MM.1S (cell line): ENCODE measurements around the gene L3MBTL3.
"Not testable (repeated sequence)": the region's sequence is repeated elsewhere in the genome, so short reads cannot be mapped to it uniquely, and the experiment has no call there.

Experiments
- DNase-seq: peaks from one replicate; pipeline ENCODE4 v3.0.0-alpha.2; 2015
- H2AFZ ChIP-seq: fragments of 300-600 bp; sonication (generic); 2 replicates; pipeline ENCODE4 v1.6.0; 2016; ENCODE audit warnings: antibody characterized with exemption, low read length
- H3F3A ChIP-seq: fragments of 300-600 bp; sonication (generic); 2 replicates; pipeline ENCODE4 v1.6.1; 2016; ENCODE audit warnings: mild to moderate bottlenecking, antibody characterized with exemption, low read length, moderate library complexity, mixed read lengths; ENCODE audit not compliant: insufficient read depth
- H3K27ac ChIP-seq: fragments of 300-600 bp; sonication (generic); 2 replicates; pipeline ENCODE4 v1.5.1; 2016; ENCODE audit warnings: mild to moderate bottlenecking, low read length
- H3K27me3 ChIP-seq: fragments of 300-600 bp; sonication (generic); replicated peaks from 2 replicates; pipeline ENCODE4 v1.6.0; 2016; ENCODE audit warnings: low read length; ENCODE audit not compliant: insufficient read depth
- H3K36me3 ChIP-seq: fragments of 300-600 bp; sonication (generic); replicated peaks from 2 replicates; pipeline ENCODE4 v1.6.1; 2016; ENCODE audit warnings: mild to moderate bottlenecking, low read length, mixed read lengths; ENCODE audit not compliant: insufficient read depth
- H3K4me1 ChIP-seq: fragments of 300-600 bp; sonication (generic); 2 replicates; pipeline ENCODE4 v1.6.1; 2016; ENCODE audit warnings: low read length, mixed read lengths
- H3K4me2 ChIP-seq: fragments of 300-600 bp; sonication (generic); 2 replicates; pipeline ENCODE4 v1.6.0; 2016; ENCODE audit warnings: low read depth, low read length
- H3K4me3 ChIP-seq: fragments of 300-600 bp; sonication (generic); 2 replicates; pipeline ENCODE4 v1.5.1; 2016; ENCODE audit warnings: low read length, mixed read lengths
- H3K79me2 ChIP-seq: fragments of 300-600 bp; sonication (generic); 2 replicates; pipeline ENCODE4 v1.6.1; 2016; ENCODE audit warnings: mixed run types, low read length, mixed read lengths
- H3K9ac ChIP-seq: fragments of 300-600 bp; sonication (generic); 2 replicates; pipeline ENCODE4 v1.6.1; 2016; ENCODE audit warnings: low read length, mixed read lengths
- H3K9me2 ChIP-seq: fragments of 300-600 bp; sonication (generic); replicated peaks from 2 replicates; pipeline ENCODE4 v1.6.1; 2016; ENCODE audit warnings: mild to moderate bottlenecking, low read length, mixed read lengths; ENCODE audit not compliant: insufficient read depth
- H3K9me3 ChIP-seq: fragments of 300-600 bp; sonication (generic); replicated peaks from 2 replicates; pipeline ENCODE4 v1.6.1; 2016; ENCODE audit warnings: mild to moderate bottlenecking, low read length, mixed read lengths; ENCODE audit not compliant: insufficient read depth
- H4K20me1 ChIP-seq: fragments of 300-600 bp; sonication (generic); 2 replicates; pipeline ENCODE4 v1.6.1; 2016; ENCODE audit warnings: mild to moderate bottlenecking, low read length, moderate library complexity, mixed read lengths; ENCODE audit not compliant: insufficient read depth
- CTCF ChIP-seq: fragments of 300-600 bp; sonication (generic); IDR thresholded peaks from 2 replicates; pipeline ENCODE4 v1.5.1; 2016; ENCODE audit warnings: antibody characterized with exemption, low read length, mixed read lengths
- EZH2 ChIP-seq: fragments of 300-600 bp; sonication (generic); optimal IDR thresholded peaks from 2 replicates; pipeline ENCODE3; 2017; ENCODE audit warnings: low read depth, mild to moderate bottlenecking, antibody characterized with exemption, low read length, mixed read lengths
- EZH2phosphoT487 ChIP-seq: fragments of 300-600 bp; sonication (generic); IDR thresholded peaks from 2 replicates; pipeline ENCODE4 v1.6.1; 2018; ENCODE audit warnings: antibody characterized with exemption, low read length

L3MBTL3 gene

DNA sequence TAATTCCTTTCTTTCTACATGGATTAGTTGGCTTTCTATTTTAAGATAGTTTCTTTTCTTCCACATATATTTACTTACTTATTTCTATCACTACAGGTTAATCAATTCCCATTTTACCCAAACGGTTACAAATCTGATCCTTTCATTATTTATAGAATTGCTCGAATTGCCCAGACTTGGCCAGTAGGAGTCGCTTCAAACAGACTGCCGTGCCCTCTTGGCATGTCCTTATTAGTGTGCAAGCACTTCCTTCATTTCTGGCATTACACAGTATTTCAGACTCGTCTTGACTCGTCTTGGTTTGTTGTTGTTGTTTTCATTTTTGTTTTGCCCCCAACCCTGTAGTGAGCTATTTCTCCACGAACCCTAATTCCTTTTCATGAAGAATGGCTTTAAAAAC is 129.8 kb downstream of the L3MBTL3 start:
- Histone ChIP-seq H3K36me3 (no peaks in the 10 kb centered on the region), H3K4me2 (no peak overlapping the region), H3F3A (no peaks in the 10 kb centered on the region), H3K9me2 (no peaks in the 10 kb centered on the region), H4K20me1 (no peaks in the 10 kb centered on the region), H3K27me3 (no peaks in the 10 kb centered on the region), H3K9me3 (no peaks in the 10 kb centered on the region), H3K4me1 (no peaks in the 10 kb centered on the region), H3K4me3 (no peak overlapping the region), H3K27ac (no peak overlapping the region), H3K9ac (no peak overlapping the region), H2AFZ (no peak overlapping the region), H3K79me2 (no peaks in the 10 kb centered on the region)
- DNase-seq = no peak
- TF ChIP-seq CTCF = peak; percentile 46
- no peak for TF ChIP-seq EZH2

DNA sequence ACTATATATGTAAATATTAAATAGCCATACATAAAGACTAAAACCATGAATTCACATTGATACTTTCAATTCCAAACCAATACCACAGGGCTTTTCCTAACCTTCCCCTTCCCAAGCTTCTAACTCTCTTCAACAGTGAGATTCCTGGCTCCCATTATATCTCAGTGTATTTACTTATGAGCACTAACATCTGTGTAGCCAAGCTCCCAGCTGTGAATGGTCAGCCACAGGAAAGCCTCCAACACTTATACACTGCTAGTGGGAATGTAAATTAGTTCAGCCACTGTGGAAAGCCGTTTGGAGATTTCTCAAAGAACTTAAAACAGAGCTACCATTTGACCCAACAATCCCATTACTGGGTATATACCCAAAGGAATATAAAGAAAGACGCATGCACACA is 130.6 kb downstream of the L3MBTL3 start:
- not testable (repeated sequence) for H3F3A ChIP-seq, H3K9me3 ChIP-seq, H2AFZ ChIP-seq, H3K79me2 ChIP-seq, H3K9me2 ChIP-seq, H3K36me3 ChIP-seq, H3K27ac ChIP-seq, DNase-seq, H3K9ac ChIP-seq, H3K4me2 ChIP-seq, H3K27me3 ChIP-seq, H3K4me1 ChIP-seq, H4K20me1 ChIP-seq, H3K4me3 ChIP-seq

GRCh38 chr6:130150906-130151305 is 132.5 kb downstream of the L3MBTL3 start:
- Histone ChIP-seq H3K27ac (no peak overlapping the region), H3K36me3 (no peaks in the 10 kb centered on the region), H3K9me3 (no peaks in the 10 kb centered on the region), H3F3A (no peaks in the 10 kb centered on the region), H4K20me1 (no peaks in the 10 kb centered on the region), H3K9me2 (no peaks in the 10 kb centered on the region), H3K4me1 (no peaks in the 10 kb centered on the region), H3K27me3 (no peaks in the 10 kb centered on the region), H3K4me3 (no peak overlapping the region), H3K9ac (no peak overlapping the region), H3K79me2 (no peaks in the 10 kb centered on the region), H2AFZ (no peak overlapping the region), H3K4me2 (no peak overlapping the region)
- no peak for TF ChIP-seq CTCF
- TF ChIP-seq EZH2 = no peak
- no peak for TF ChIP-seq EZH2phosphoT487
- DNase-seq = no peak

DNA sequence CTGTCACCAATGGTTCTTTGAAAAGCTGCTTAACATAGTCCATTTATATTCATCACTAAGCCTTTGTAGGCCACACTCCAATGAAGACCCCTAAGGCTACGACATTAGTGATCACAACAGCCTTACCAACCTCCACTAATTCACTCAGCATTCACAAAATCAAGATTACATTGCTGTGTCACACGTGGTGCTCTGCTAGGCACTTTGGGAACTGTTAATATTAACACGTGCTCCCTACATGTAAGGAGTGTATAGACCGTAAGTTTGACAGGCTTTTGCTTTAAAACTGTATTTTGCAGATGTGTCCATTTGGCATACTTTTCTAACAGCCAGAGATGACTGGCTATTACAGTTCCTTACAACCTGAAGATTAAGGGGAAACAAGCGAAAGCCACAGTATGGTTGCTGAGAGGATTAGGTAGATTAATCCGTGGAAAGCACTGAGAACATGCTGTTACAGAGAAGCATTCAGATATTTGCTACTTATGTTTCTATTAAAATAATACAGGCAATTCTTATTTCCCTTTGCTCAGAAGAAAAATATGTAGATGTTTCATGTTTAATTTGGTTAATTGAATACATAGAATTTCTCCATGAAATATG is 134.6 kb downstream of the L3MBTL3 start:
- Histone ChIP-seq H3K36me3 (no peaks in the 10 kb centered on the region), H3K4me2 (no peak overlapping the region), H3K79me2 (no peaks in the 10 kb centered on the region), H2AFZ (no peak overlapping the region), H3K27me3 (no peaks in the 10 kb centered on the region), H3K9ac (no peak overlapping the region), H4K20me1 (no peaks in the 10 kb centered on the region), H3K9me2 (no peaks in the 10 kb centered on the region), H3K4me3 (no peak overlapping the region), H3K9me3 (no peaks in the 10 kb centered on the region), H3K4me1 (no peaks in the 10 kb centered on the region), H3F3A (no peaks in the 10 kb centered on the region), H3K27ac (no peak overlapping the region)
- DNase-seq = no peak
- TF ChIP-seq EZH2 = no peak
- TF ChIP-seq CTCF = no peak
- TF ChIP-seq EZH2phosphoT487 = no peak
